HepG2 (cell line): Measurements from ENCODE around the gene CPEB3. TPM values are rescaled to one million over a fixed set of nuclear protein-coding genes. Genes with fewer than 3 reads are reported as not detected.

Source experiments
- BRF2 ChIP-seq: sonication (generic); formaldehyde crosslinking; IDR thresholded peaks from 2 replicates; pipeline ENCODE4 v1.8.1; 2022; ENCODE audit warnings: mild to moderate bottlenecking, missing genetic modification reagents
- DR1 ChIP-seq: sonication (generic); formaldehyde crosslinking; IDR thresholded peaks from 2 replicates; pipeline ENCODE4 v1.8.0; 2021; ENCODE audit warnings: mild to moderate bottlenecking, missing genetic modification reagents, inconsistent platforms
- ESRRA ChIP-seq: sonication (generic); formaldehyde crosslinking; IDR thresholded peaks from 2 replicates; pipeline ENCODE4 v1.5.1; 2020; ENCODE audit warnings: mild to moderate bottlenecking, low read depth, missing genetic modification reagents
- GMEB1 ChIP-seq: sonication (generic); formaldehyde crosslinking; IDR thresholded peaks from 2 replicates; pipeline ENCODE4 v1.5.1; 2020; ENCODE audit warnings: missing genetic modification reagents, mild to moderate bottlenecking, borderline replicate concordance
- MAZ ChIP-seq, 2 experiments: sonication (generic) in 1 of 2; formaldehyde crosslinking in 1 of 2; IDR thresholded peaks; 2 replicates each; pipeline versions ENCODE4 v1.5.0 to v1.6.1; 2012 to 2020; ENCODE audit warnings: low read depth in 2 of 2, mild to moderate bottlenecking in 2 of 2, borderline replicate concordance in 1 of 2, improper control_type of control experiment in 1 of 2, low read length in 1 of 2, missing genetic modification reagents in 1 of 2, moderate library complexity in 1 of 2
- NR3C1 ChIP-seq: sonication (generic); formaldehyde crosslinking; IDR thresholded peaks from 2 replicates; pipeline ENCODE4 v1.4.0; 2020; ENCODE audit warnings: missing genetic modification reagents
- THYN1 ChIP-seq: sonication (generic); formaldehyde crosslinking; IDR thresholded peaks from 2 replicates; pipeline ENCODE4 v1.8.1; 2023; ENCODE audit warnings: low read depth, mild to moderate bottlenecking, moderate library complexity, missing genetic modification reagents, borderline replicate concordance
- ZFAT ChIP-seq: sonication (generic); formaldehyde crosslinking; conservative IDR thresholded peaks from 2 replicates; pipeline ENCODE4 v1.8.1; 2023; ENCODE audit warnings: missing genetic modification reagents, inconsistent platforms
- ZFYVE20 ChIP-seq: sonication (generic); formaldehyde crosslinking; IDR thresholded peaks from 2 replicates; pipeline ENCODE4 v1.8.0; 2023; ENCODE audit warnings: low read depth, mild to moderate bottlenecking, moderate library complexity, missing genetic modification reagents, borderline replicate concordance
- ZNF143 ChIP-seq: sonication (generic); formaldehyde crosslinking; IDR thresholded peaks from 2 replicates; pipeline ENCODE4 v1.4.0; 2020; ENCODE audit warnings: missing genetic modification reagents
- ZNF180 ChIP-seq: sonication (generic); formaldehyde crosslinking; IDR thresholded peaks from 2 replicates; pipeline ENCODE4 v1.4.0; 2020; ENCODE audit warnings: low read depth, missing genetic modification reagents, borderline replicate concordance
- ZNF232 ChIP-seq: sonication (generic); formaldehyde crosslinking; IDR thresholded peaks from 2 replicates; pipeline ENCODE4 v1.4.0; 2020; ENCODE audit warnings: missing genetic modification reagents, borderline replicate concordance
- ZNF354B ChIP-seq: sonication (generic); formaldehyde crosslinking; IDR thresholded peaks from 2 replicates; pipeline ENCODE4 v1.8.0; 2022; ENCODE audit warnings: mild to moderate bottlenecking, missing genetic modification reagents
- ZNF687 ChIP-seq: sonication (generic); formaldehyde crosslinking; IDR thresholded peaks from 2 replicates; pipeline ENCODE4 v1.5.1; 2020; ENCODE audit warnings: mild to moderate bottlenecking, missing genetic modification reagents, moderate library complexity
- ZSCAN12 ChIP-seq: sonication (generic); formaldehyde crosslinking; IDR thresholded peaks from 2 replicates; pipeline ENCODE4 v1.9.0; 2021; ENCODE audit warnings: mild to moderate bottlenecking, missing genetic modification reagents
- polyA plus RNA-seq, 8 experiments: library from polyadenylated mRNA; depleted of rRNA in 3 of 8; stranded (reverse) in 7 of 8; unstranded in 1 of 8; fragments of >200 nt; fragmentation: Illumina TruSeq in 4 of 8; extraction: Trizol in 4 of 8; gene quantifications; 2 replicates each; pipeline versions ENCODE4 v1.2.1 to v1.2.3, GENCODE V29; 2011 to 2016; ENCODE audit warnings: low read depth in 4 of 8, missing spikeins in 1 of 8, mixed read lengths in 1 of 8; ENCODE audit not compliant: insufficient read depth in 1 of 8
- total RNA-seq, 5 experiments: library from RNA; depleted of rRNA; stranded (reverse); fragments of >200 nt; fragmentation: Illumina TruSeq; extraction: Trizol; gene quantifications; 2 replicates each; pipeline ENCODE4 v1.2.3, GENCODE V29; 2016; ENCODE audit warnings: low read depth in 1 of 5
- TF ChIP-seq, protein P1 (sequence below): sonication (generic); formaldehyde crosslinking; IDR thresholded peaks from 2 replicates; pipeline ENCODE4 v1.5.0; 2020; ENCODE audit warnings: missing genetic modification reagents, mild to moderate bottlenecking, borderline replicate concordance
- TF ChIP-seq, protein P2 (sequence below): sonication (generic); formaldehyde crosslinking; IDR thresholded peaks from 2 replicates; pipeline ENCODE4 v1.5.0; 2020; ENCODE audit warnings: mild to moderate bottlenecking, missing genetic modification reagents, borderline replicate concordance

Gene CPEB3
- total and polyA plus RNA-seq, 2 of the 13 experiments (the other 11 are each of a cell fraction or from before 2014, with no cell fraction given): 0.66 to 0.70 TPM

DNA sequence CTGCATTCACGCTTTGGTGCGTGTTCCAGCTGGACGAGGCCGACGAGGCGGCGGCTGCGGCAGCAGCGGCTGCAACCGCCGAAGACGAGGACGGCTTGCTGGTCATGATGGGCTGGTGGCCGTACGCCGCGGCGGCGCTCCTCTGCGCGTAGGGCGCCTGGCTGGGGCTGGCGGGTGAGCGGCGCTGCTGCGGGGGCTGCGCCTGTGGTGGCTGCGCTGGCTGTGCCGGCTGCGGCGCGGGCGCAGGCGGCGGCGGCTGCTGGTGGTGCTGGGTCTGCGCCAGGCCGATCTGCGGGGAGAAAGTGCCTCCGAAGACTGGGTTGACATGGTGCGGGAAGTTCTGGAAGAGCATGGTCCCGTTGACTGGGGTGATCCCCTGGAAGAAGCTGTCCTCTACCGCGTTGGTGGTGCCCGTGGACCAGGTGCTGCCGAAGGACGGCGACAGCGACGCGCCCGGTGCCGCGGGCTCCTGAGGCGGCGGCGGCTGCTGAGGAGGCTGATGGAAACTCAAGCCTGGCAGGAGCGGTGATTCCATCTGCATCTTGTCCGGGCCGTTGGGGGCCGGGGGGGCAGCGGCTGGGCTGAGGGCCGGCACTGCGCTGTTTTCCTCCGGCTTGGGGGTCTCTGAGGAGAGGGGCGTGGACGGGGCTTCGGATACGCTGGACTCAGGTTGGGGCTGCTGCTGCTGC is 51.1 kb downstream of the CPEB3 start (continued):
- TF ChIP-seq ZNF687 (CRISPR knock-in tag) (peak; percentile 84), ZNF180 (CRISPR knock-in tag) (no peak), ZNF232 (CRISPR knock-in tag) (no peak), MAZ (IDR thresholded peaks at IDR 0.05; ENCODE audit: borderline replicate concordance, low read depth, low read length) (no peak), MAZ (CRISPR knock-in tag; IDR thresholded peaks at IDR 0.05; ENCODE audit: low read depth) (no peak; the same call in 1 of the 2 replicates), NR3C1 (CRISPR knock-in tag) (no peak), THYN1 (CRISPR knock-in tag) (no peak), GMEB1 (CRISPR knock-in tag) (no peak), DR1 (CRISPR knock-in tag) (no peak), ZFAT (CRISPR knock-in tag) (no peak), ZNF354B (CRISPR knock-in tag) (no peak), ZSCAN12 (CRISPR knock-in tag) (no peak), ZFYVE20 (0 out of 2 replicates have a peak, but pooled peaks have one; percentile 37), ESRRA (CRISPR knock-in tag) (no peak), ZNF143 (CRISPR knock-in tag) (0 out of 2 replicates have a peak, but pooled peaks have one; percentile 22), BRF2 (no peak)
- TF ChIP-seq, protein P1, sequence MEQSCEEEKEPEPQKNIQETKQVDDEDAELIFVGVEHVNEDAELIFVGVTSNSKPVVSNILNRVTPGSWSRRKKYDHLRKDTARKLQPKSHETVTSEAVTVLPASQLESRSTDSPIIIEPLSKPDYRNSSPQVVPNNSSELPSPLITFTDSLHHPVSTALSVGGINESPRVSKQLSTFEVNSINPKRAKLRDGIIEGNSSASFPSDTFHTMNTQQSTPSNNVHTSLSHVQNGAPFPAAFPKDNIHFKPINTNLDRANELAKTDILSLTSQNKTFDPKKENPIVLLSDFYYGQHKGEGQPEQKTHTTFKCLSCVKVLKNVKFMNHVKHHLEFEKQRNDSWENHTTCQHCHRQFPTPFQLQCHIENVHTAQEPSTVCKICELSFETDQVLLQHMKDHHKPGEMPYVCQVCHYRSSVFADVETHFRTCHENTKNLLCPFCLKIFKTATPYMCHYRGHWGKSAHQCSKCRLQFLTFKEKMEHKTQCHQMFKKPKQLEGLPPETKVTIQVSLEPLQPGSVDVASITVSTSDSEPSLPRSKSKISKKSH (CRISPR knock-in tag): no peak
- TF ChIP-seq, protein P2, sequence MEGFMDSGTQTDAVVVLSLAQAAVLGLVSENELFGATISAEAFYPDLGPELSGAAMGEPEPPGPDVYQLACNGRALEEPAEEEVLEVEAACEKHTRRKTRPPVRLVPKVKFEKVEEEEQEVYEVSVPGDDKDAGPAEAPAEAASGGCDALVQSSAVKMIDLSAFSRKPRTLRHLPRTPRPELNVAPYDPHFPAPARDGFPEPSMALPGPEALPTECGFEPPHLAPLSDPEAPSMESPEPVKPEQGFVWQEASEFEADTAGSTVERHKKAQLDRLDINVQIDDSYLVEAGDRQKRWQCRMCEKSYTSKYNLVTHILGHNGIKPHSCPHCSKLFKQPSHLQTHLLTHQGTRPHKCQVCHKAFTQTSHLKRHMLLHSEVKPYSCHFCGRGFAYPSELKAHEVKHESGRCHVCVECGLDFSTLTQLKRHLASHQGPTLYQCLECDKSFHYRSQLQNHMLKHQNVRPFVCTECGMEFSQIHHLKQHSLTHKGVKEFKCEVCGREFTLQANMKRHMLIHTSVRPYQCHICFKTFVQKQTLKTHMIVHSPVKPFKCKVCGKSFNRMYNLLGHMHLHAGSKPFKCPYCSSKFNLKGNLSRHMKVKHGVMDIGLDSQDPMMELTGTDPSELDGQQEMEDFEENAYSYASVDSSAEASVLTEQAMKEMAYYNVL (CRISPR knock-in tag): peak; percentile 54; the same call in 1 of the 2 replicates
